ENCODE results near the gene RNASEH2B. TPM values are rescaled to one million over a fixed set of nuclear protein-coding genes. Genes with fewer than 3 reads are reported as not detected.

The RNASEH2B gene
- total and polyA plus RNA-seq, 9 of the 15 experiments (the other 6 are each of a cell fraction or from before 2014, with no cell fraction given) = 26.3 to 109 (median 62.5) TPM

DNA sequence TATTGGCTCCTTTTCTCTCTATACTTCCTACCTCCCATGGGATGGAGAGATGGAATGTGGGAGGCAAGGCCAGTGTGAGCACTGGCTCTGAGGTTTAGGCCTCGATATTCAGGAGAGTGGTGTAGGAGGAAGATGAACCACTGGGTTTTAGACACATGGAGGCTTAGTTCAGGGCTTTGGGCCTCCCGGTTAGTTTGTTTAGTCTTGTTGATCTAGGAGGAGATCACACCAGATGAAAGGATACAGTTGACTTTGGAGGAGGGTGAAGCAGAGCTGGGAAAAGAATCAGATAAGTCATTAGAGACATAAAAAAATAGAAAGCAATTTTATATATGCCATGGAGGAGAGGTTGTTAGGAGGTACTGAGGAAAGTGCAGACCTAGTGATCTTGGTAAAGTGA, 30.9 kb downstream of the RNASEH2B start (continued):
- TF ChIP-seq, protein P1, sequence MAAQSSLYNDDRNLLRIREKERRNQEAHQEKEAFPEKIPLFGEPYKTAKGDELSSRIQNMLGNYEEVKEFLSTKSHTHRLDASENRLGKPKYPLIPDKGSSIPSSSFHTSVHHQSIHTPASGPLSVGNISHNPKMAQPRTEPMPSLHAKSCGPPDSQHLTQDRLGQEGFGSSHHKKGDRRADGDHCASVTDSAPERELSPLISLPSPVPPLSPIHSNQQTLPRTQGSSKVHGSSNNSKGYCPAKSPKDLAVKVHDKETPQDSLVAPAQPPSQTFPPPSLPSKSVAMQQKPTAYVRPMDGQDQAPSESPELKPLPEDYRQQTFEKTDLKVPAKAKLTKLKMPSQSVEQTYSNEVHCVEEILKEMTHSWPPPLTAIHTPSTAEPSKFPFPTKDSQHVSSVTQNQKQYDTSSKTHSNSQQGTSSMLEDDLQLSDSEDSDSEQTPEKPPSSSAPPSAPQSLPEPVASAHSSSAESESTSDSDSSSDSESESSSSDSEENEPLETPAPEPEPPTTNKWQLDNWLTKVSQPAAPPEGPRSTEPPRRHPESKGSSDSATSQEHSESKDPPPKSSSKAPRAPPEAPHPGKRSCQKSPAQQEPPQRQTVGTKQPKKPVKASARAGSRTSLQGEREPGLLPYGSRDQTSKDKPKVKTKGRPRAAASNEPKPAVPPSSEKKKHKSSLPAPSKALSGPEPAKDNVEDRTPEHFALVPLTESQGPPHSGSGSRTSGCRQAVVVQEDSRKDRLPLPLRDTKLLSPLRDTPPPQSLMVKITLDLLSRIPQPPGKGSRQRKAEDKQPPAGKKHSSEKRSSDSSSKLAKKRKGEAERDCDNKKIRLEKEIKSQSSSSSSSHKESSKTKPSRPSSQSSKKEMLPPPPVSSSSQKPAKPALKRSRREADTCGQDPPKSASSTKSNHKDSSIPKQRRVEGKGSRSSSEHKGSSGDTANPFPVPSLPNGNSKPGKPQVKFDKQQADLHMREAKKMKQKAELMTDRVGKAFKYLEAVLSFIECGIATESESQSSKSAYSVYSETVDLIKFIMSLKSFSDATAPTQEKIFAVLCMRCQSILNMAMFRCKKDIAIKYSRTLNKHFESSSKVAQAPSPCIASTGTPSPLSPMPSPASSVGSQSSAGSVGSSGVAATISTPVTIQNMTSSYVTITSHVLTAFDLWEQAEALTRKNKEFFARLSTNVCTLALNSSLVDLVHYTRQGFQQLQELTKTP (IDR thresholded peaks at IDR 0.05; ENCODE audit: low read depth in 1 of 2, partially characterized antibody in 2 of 2) = no peak
- TF ChIP-seq KDM4B (IDR thresholded peaks at IDR 0.05; ENCODE audit: borderline replicate concordance in 2 of 2, low read depth in 1 of 2) (no peak), GABPA (tag; conservative IDR thresholded peaks at IDR 0.05; ENCODE audit: low read depth) (no peak), CBFA2T2 (conservative IDR thresholded peaks at IDR 0.05) (no peak), CBX8 (IDR thresholded peaks at IDR 0.05; ENCODE audit: borderline replicate concordance, extremely low read depth, low read depth, low read length, poor library complexity, severe bottlenecking) (no peak)

DNA sequence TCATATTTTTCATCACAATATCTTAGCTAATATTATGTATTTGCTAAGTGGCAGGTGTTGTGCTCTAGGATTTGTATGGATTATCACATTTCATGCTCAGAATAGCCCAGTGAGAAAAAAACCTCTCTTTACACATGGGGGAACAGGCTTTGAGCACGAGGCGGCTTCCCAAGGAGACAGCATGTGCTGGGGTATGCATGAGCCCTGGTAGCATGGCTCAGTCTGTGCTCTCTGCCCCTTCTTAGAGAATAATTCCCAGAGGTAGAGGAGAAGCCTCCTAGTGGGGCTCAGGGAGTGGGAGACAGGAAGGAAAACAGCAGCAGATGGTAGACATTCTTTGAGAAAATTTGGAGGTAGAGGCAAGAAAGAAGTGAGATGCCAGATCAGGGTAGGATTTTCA, 31.6 kb downstream of the RNASEH2B start:
- Histone ChIP-seq H3K27me3 (ENCODE audit: control insufficient read depth in 2 of 2, insufficient read depth in 2 of 2, low read length in 2 of 2) (no peaks in the 10 kb centered on the region), H3K36me3 (ENCODE audit: control insufficient read depth, insufficient read depth, low read length) (peaks cover 21% of the 10 kb centered on the region), H2AFZ (ENCODE audit: low read depth, low read length) (no peak overlapping the region), H3K9me3 (replicated peaks; ENCODE audit: control insufficient read depth, insufficient read depth, low read depth, low read length) (no peaks in the 10 kb centered on the region; the same call in 1 of the 2 replicates), H3K79me2 (ENCODE audit: control insufficient read depth, insufficient read depth, low read length) (no peaks in the 10 kb centered on the region), H3K4me1 (replicated peaks in 1 of 2; ENCODE audit: control insufficient read depth in 2 of 2, insufficient read depth in 2 of 2, low read length in 2 of 2) (no peaks in the 10 kb centered on the region), H3K9ac (ENCODE audit: insufficient read depth in 1 of 2, low read depth in 2 of 2, low read length in 2 of 2) (no peak overlapping the region), H4K20me1 (replicated peaks; ENCODE audit: control insufficient read depth, insufficient read depth, low read length) (no peaks in the 10 kb centered on the region), H3K27ac (ENCODE audit: extremely low read depth, low read depth, low read length) (no peak overlapping the region), H3K4me3 (no peak overlapping the region), H3K4me2 (ENCODE audit: insufficient read depth, low read length) (no peak overlapping the region), H3K9me1 (ENCODE audit: control insufficient read depth, insufficient read depth, low read length) (no peaks in the 10 kb centered on the region)
- intact Hi-C loops (cut with micrococcal nuclease) = no loop called here
- in situ Hi-C loops (cut with MboI) = no loop called here
- no TSS peak for BruUV-seq (replicated peaks)
- TF ChIP-seq E2F3 (CRISPR knock-in tag; IDR thresholded peaks at IDR 0.05) = no peak
- TF ChIP-seq EGR1 (conservative IDR thresholded peaks at IDR 0.05) = no peak
- no peak for TF ChIP-seq ZNF124 (CRISPR knock-in tag; IDR thresholded peaks at IDR 0.05)
- TF ChIP-seq, protein P2, sequence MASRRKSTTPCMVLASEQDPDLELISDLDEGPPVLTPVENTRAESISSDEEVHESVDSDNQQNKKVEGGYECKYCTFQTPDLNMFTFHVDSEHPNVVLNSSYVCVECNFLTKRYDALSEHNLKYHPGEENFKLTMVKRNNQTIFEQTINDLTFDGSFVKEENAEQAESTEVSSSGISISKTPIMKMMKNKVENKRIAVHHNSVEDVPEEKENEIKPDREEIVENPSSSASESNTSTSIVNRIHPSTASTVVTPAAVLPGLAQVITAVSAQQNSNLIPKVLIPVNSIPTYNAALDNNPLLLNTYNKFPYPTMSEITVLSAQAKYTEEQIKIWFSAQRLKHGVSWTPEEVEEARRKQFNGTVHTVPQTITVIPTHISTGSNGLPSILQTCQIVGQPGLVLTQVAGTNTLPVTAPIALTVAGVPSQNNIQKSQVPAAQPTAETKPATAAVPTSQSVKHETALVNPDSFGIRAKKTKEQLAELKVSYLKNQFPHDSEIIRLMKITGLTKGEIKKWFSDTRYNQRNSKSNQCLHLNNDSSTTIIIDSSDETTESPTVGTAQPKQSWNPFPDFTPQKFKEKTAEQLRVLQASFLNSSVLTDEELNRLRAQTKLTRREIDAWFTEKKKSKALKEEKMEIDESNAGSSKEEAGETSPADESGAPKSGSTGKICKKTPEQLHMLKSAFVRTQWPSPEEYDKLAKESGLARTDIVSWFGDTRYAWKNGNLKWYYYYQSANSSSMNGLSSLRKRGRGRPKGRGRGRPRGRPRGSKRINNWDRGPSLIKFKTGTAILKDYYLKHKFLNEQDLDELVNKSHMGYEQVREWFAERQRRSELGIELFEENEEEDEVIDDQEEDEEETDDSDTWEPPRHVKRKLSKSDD (conservative IDR thresholded peaks at IDR 0.05; ENCODE audit: low read length) = no peak
- TF ChIP-seq ELF2 (CRISPR knock-in tag; IDR thresholded peaks at IDR 0.05) = no peak
- no peak for TF ChIP-seq SAP30 (IDR thresholded peaks at IDR 0.05; ENCODE audit: borderline replicate concordance, insufficient read depth, low read depth, low read length, poor library complexity, severe bottlenecking)
- TF ChIP-seq TARDBP (IDR thresholded peaks at IDR 0.05) = no peak
- no peak for TF ChIP-seq MXI1 (IDR thresholded peaks at IDR 0.05; ENCODE audit: low read depth, low read length)
- ATAC-seq (no peak), FAIRE-seq (no peak), DNase-seq (ENCODE audit: extremely low read depth in 1 of 4, low spot score in 3 of 4) (no peak)
- POLR2A ChIA-PET = no interaction called here
- 93% methylated on average over 2 of the region's 2 CpGs for WGBS (ENCODE audit: insufficient coverage, low coverage, missing lambda C conversion rate)
- CTCF ChIA-PET (ENCODE audit: low intra/inter-chr PET ratio) = no interaction called here

Measured in K562 (cell line).